GM18873 (cell line): ENCODE data around the gene MAP7D3.

Source experiments
- ATAC-seq: cut with Tn5 transposase; IDR thresholded peaks from one replicate; pipeline ENCODE4 v1.9.1; 2021; ENCODE audit warnings: mild to moderate bottlenecking, moderate library complexity, moderate number of reproducible peaks; ENCODE audit not compliant: unreplicated experiment, low FRiP score

Gene MAP7D3

DNA sequence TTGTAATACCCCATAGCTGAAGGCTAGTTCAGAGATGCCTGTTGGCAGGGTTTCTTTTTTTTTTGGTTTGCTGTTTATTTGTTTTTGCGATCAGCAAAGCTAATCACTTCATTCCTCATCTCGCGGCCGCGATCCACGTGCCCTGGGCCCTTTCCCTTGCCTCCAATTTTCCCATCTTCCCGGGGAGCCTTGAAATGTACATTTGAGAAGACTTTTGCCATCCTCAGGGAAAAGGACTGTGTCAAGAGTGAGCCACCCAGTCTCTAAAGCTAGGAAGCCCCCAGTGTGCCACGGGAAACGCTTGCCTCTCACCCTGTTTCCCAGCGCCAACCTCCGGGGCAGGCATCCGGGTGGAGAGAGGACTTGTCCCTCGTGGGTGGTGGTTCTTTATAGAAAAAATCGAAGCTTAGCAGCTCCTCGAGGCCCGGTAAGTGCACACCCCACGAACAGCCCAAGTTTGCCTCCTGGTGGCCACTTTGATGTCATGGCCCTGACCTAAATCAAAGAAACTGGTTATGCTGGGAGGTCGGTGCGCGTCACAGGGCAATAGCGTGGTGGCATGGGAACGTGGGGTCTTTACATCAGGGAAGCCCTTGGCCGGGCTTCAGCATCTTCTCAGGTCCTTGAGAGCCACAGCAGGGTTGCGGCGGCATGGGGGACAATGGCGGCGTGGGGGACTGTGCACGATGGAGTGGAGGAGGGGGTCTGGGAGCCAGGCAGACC, 42.0 kb downstream of the MAP7D3 start:
- ATAC-seq: no peak

DNA sequence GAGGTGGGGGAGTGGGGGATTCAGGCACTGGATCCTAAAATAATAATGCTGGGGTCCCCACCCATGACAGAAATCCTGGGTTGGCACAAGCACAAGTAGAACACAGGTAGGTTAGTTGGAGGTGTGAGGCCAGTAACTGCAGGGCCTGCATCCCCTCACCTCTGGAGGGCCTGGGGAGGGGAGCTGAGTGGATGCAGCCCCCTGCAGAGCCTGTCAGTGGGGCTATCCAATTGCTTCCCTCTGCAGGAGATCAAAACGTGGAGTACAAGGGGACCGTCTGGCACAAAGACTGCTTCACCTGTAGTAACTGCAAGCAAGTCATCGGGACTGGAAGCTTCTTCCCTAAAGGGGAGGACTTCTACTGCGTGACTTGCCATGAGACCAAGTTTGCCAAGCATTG, 43.7 kb downstream of the MAP7D3 start:
- ATAC-seq: no peak

DNA sequence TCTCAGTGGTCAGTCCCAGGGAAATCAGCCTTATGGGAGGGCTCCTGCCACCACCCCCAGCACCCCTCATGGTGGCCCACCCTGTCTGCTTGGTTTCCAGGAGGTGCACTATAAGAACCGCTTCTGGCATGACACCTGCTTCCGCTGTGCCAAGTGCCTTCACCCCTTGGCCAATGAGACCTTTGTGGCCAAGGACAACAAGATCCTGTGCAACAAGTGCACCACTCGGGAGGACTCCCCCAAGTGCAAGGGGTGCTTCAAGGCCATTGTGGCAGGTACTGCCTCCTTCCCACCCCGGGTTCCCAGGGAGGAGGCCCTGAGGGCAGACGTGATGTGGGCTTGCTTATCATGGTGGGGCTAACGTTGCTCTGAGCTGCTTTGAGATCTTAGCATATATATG, 44.3 kb downstream of the MAP7D3 start:
- no peak for ATAC-seq

DNA sequence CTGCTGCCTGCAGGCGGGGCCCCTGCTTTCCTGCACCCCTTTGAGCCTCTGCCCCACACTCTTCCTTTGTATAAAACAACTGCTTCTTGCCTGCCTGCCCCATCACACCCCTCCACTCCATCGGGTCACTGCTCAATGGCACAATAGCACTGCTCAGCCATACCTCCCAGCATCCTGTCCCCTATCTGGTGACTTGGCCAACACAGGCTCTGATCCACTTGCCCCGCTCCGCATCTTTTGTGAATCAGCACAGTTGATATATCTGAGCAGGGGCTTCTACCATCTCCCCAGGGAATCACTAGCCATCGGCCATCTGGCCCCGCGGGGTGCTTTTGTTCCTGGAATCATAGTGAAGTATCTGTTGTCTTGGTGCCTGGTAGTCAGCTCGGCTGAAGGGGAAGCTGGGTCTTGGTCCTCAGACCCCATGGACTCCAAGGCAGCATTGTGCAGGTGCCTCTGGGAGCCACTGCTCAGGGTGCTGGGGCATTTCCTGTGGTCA, 45.3 kb downstream of the MAP7D3 start:
- no peak for ATAC-seq

DNA sequence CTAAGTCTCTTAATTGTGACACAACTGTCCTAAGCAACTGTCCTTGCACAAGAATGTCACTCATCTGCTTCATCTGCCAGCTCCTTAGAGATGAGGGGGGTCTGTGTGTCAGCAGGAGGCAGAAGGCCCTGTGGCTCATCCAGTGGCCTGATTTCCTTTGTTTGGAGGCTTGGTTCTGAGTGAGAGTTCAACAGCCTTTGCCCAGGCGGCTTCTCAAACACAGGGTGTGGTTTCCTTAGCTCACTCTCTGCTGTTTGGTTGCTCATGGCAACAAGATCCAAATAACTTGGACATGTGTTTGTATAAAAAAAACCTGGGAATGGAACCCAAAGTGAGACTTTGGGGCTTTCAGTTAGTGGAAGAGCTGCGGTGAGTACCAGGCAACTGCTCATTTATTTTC, 46.6 kb downstream of the MAP7D3 start:
- ATAC-seq: no peak

DNA sequence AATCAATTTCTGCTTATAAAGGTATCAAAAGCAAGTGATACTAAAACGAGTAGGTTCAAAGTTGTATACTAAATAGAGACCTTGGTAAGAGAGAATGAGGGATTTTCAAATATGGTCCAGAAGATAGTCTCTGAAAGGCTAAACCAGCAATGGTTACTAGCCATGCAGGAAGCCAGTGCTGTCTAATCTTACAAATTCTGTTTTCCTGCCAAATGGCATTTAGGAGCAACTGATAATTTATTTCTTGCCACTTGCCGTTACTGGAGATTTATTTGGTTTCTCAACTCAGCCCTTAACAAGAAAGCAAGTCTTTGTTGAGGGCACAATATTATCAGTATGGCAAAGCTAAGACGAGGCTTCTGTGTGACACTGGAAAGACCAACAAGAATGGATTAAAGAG, 47.2 kb downstream of the MAP7D3 start:
- no peak for ATAC-seq

DNA sequence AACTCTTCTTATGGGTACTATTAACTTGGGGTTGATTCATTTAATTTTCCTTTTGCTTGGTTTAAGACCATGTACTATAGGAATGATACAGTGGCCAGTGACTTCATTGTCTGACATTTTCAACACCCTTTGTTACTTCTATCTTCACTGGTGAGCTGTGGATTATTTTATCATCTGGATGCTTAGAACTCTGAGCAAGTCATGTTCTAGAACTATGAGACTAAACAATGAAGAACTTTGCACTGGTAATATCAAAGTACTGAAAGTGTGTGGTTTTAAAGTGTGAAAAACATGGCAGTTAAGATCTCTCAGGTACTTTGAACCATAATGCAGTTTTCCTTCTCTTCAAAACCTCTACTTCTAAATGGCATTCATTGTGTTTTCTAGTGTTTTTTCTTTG, 47.8 kb downstream of the MAP7D3 start:
- no peak for ATAC-seq

DNA sequence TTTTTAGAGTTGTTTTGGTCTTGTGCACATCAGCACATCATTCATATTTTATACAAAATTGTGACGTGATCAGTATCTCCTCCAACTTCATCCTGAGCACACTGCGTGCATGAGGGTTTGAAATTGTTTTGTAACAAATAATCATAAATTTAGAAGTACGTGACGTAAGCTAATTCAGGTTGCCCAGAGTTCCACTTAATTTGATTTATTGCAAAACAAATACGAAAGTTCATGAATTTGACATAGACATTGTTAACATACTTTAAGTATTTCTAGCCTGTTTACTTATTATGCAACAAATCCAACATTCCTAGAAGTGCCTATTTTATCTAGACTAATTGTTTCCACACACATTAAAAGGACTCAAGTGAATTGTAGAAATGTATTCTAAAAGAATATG, 48.3 kb downstream of the MAP7D3 start:
- ATAC-seq: no peak

DNA sequence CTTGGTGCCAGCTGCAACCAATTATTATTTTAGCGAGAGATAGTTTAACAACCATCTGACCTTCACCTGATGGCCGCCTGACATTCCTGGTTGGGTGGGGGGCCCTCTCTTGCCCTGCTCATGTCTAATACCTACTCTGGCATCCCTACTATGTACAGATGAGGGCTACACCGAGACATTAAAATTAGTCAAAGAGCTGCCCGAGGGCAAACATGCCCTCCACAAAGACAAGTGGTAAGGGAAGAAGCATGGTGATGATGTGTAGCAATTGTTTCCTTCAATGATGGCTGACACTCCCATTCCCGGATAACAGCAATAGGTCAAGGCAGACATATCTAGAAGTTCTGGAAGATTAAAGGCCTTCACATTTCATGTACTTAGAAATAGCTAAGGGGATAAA, 49.6 kb downstream of the MAP7D3 start:
- ATAC-seq: no peak

DNA sequence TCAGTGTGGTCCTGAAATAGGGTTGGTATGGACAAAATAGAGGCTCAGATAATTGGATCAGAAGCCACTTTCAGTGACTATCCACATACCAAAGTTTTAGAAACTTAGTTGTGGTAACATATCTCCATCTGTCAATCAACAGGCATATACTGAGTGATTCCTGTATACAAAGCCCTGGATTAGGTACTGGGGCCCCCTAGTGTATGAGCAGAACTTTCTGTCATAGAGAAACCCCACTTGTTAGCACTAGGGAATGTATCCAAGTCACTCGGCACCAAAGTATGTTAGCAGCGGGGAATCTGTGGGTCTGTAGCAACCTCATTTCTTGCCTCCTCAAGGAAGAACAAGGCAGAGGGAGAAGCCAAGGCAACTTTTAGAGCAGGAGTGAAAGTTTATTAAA, 50.7 kb downstream of the MAP7D3 start:
- ATAC-seq: no peak

DNA sequence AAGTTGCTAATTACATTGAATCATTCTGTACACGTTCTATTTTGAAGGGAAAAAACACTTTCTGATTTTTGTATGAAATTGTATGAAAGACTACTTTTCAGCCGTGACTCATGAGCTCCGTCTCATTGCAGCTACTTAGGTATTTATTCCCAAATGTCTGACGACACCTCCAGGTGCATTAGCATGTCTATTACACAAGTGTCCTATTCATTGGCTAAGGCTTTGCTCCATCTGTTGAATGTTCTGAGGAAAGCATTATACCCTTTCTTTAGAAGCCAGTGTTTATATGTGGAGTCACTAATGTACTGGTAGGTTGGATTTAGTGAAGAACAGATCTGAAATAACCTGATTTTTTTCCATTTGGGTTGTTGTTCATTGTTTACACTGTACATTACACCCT, 51.8 kb downstream of the MAP7D3 start:
- ATAC-seq: no peak

DNA sequence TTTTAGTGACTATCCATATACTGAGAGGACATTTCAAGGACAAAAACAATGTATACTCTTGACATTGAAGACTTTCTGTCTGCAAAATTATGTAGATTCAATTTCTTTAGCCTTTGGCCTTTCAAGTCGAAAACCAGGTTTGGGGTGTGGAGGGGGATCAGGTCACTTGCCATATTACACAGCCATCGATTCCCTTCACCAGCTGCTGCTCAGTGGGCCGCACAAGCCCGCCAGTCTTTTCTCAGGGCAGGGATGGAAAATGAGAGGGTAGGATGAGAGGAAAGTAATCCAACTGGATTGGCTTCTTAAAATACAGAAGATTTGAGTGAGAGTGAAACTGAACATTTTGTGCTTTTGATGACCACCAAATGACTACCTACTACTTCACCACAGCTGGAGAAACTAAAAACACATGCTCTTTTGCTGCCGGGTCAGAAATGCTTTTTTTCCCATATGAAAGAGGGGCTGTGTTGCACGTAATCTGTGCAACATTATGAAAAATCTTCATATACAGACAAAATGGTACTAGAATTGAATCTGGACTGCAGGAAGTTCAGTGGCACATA, 52.4 kb downstream of the MAP7D3 start:
- no peak for ATAC-seq

DNA sequence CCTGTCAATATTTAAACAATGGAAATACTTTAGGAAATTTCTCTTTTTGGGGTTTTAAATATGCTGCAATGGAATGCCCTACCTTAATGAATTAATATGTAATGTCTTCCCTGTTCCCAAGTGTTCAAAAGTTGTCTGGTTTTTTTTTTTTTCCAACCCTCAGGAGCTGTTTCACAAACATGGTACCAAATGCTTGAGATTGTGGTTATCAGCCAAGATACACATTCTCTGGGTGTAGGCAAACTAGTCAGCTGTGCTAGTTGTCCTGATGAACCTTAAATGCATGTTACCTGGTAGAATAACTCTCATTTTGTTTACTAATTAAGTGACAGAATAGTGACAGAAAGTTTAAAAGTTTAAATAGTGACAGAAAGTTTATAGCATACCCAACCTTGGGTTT, 53.2 kb downstream of the MAP7D3 start:
- no peak for ATAC-seq

DNA sequence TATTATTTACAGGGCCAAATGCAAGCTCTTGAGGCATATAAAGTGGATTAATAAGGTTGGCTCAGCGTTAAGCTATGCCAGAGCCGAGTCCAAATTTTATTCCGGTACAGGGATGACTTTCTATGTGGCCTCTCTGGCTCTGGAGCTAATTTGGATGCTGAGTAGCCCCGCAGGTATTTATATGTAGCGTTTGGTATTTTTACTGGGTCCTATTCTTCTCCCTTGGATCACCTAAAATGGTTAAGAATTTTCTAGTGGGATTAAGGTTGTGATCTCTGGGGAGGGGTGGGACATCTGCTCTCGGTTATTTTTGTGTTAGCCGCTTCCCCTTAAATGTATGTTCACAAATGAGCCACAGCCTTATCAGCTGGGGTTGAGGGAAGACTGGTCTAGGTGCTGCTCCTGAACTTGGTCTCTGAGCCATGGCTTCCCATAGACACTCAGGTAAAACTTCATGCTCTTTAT, 54.5 kb downstream of the MAP7D3 start:
- ATAC-seq: no peak

DNA sequence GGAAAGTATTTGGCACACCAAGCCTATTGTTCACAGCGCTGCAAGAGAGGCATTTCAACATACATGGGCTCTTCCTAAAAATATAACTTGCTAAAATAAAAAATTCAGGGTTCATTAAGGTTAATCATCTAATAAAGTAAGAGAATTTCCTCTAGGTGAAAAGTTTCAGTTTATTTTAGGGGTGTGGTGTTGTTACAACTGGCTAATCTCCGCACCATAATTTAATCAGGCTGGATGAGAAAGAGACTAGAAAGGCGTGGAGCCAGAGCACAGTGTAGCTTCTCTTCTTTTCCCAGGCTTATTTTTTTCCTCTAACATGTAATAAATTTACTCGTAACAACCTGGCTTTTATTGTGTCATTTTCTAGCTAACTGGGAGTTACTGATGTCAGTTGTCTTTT, 56.0 kb downstream of the MAP7D3 start:
- ATAC-seq: no peak

DNA sequence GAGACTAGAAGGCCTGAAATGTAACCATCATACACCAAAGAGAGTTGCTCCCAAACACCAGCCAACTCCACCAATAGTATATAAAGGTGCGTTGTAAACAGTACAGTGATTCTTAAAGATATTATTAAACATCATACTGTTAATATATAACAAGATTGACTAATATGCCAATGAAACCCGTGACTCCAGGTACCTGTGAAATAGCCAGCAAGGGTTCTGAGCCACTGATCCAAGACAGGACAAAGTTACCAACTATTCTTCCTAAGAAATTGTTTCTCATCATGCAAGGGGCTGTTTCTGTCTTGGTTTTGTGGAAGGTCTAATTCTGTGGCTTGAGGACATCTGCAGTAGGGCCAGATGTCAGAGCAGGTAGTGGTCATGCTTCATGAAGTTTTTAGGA, 56.7 kb downstream of the MAP7D3 start:
- no peak for ATAC-seq

DNA sequence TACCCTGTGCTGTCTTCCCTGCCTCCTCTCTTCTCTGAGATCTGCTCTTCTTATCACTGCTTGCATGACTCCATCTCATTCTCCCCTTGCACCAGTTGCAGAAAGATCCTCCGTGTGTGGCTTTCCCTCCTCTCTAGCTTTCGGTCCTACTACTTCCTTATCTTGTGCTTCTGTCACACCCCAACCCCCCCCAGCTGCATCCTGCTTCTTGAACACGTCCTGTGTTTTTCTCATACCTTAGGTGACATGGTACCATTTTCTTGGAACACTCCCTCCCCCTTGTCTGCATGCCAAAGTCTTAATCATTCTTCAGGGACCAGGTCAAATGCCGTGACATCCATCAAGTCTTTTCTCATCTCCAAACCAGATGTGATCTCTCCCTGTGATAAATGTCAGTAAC, 57.4 kb downstream of the MAP7D3 start:
- ATAC-seq: no peak

DNA sequence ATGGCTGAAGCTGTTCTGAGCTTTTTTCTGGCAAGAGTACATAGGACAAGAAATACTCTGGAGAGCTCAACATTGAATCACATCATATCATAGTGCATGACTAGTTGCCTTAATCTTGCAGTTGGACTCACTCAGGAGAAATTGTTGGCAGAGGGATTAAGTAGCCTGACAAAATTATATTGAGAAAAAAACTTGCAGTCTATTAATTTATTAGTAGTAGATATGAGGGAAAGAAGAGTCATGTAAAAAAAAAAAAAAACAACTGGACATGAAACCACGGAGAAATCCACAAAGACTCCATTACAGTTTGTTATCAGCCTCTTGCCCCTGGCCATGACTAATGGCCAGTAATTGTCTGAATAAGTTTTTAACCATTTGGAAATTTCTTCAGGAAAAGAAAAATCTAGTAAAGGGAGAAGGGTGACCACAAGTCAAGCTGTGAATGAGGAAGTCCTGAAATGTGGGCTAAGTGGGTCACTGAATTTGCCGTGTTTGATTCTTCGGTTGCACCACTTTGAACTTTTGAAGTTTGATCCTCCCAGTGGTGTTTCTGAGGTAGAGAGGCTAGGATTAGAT, 58.3 kb downstream of the MAP7D3 start:
- ATAC-seq: no peak

DNA sequence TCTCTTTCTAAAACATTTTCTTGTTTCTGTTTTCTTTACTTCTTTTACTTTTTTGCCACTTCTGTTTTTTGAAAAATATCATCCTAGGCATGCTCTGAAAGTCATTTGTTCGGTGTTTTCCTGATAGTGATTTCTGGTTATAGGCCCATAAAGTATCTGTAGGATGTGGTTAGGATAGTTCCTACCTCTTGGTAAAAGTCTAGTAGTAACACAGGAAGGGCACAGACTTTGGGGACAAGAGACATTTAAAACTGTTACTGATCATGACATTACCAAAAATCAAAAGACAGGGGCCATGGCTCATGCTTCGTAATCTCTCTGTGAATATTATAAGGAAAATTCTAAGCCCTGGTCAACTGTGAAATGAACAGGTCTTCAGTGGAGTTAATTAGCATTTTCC, 59.1 kb downstream of the MAP7D3 start:
- ATAC-seq: no peak

DNA sequence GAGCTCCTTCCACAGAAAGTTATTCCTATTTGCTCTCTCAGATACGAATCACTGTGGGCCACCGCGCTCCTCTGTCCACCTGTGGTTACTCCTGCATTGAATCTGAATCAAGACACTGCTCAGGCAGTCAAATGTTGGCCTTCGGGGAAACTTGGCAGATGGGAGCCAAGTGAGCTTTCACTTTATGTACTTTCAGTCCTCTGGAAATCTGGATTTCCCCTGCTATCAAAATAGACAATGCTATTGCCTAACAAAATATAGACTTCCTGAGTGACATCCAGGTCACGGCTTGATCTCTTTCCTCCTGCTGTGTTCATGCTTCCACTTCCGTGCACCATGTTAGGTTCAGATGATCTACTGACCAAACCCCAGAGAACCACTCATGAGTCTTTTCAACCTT, 60.0 kb downstream of the MAP7D3 start:
- no peak for ATAC-seq

DNA sequence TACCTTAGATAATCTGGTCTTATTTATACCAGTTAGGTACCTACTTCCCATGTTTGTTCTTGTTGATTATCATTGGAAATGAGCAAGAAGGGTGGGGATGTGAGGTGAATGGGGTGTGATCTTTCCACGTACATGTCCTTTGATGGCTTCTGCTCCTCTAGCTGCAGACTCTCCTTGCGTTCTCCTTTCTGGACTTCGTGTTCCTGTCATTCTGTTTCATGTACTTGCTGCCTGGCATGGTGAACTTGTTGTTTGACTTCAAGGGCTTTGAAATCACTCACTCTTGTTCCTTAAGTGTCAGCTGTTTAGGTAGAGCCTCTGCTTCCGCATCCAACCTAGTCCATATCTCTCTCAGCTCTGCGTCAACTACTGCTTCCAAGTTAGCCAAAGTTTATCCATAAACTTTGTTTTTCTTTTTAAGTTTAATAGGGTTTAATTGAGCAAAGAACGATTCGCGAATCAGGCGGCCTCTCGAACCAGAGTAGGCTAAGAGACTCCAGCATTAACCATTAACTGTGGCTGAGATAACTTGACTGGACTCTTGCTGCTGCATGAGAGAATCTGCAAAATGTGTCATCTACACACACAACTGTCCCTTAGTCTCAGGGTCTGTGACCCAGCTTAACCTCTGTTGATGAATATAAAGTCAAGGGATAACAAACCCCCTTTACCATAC, 61.0 kb downstream of the MAP7D3 start:
- no peak for ATAC-seq
